ENCODE measurements around the gene ARMCX2.
"Not testable (repeated sequence)": the region's sequence is repeated elsewhere in the genome, so short reads cannot be mapped to it uniquely, and the experiment has no call there.

ARMCX2 gene

GRCh38 chrX:101659601-101660063 lies at the start of gene ARMCX2:
Gene ARMCX2 (minus strand): TSS chrX:101659850. CDS start chrX:101657588, 2,262 bp downstream.
- no peak for DNase-seq (ENCODE audit: low spot score)

GRCh38 chrX:101709384-101709783 lies 49.7 kb upstream of the ARMCX2 start:
- DNase-seq (ENCODE audit: low spot score), result no peak

GRCh38 chrX:101708163-101708562 lies 48.5 kb upstream of the ARMCX2 start:
- DNase-seq (ENCODE audit: low spot score), result no peak

GRCh38 chrX:101693476-101693875 lies 33.8 kb upstream of the ARMCX2 start:
- DNase-seq (ENCODE audit: low spot score), result no peak

- DNase-seq (ENCODE audit: low spot score), result no peak
Observed at GRCh38 chrX:101691835-101692234, 32.2 kb upstream of the ARMCX2 start.

GRCh38 chrX:101686574-101686973 lies 26.9 kb upstream of the ARMCX2 start:
- no peak for DNase-seq (ENCODE audit: low spot score)

GRCh38 chrX:101685923-101686322 lies 26.3 kb upstream of the ARMCX2 start:
- no peak for DNase-seq (ENCODE audit: low spot score)

- no peak for DNase-seq (ENCODE audit: low spot score)
Observed at GRCh38 chrX:101682723-101683122, 23.1 kb upstream of the ARMCX2 start.

- no peak for DNase-seq (ENCODE audit: low spot score)
Observed at GRCh38 chrX:101677028-101677427, 17.4 kb upstream of the ARMCX2 start.

GRCh38 chrX:101676571-101676970 lies 16.9 kb upstream of the ARMCX2 start:
- no peak for DNase-seq (ENCODE audit: low spot score)

- DNase-seq (ENCODE audit: low spot score), result no peak
Observed at GRCh38 chrX:101668143-101668542, 8.5 kb upstream of the ARMCX2 start.

GRCh38 chrX:101658661-101659491 lies 774 bp downstream of the ARMCX2 start:
- DNase-seq (ENCODE audit: low spot score), result peak; percentile 10

GRCh38 chrX:101657495-101657894 lies 2.2 kb downstream of the ARMCX2 start:
- DNase-seq (ENCODE audit: low spot score), result no peak

- no peak for DNase-seq (ENCODE audit: low spot score)
Observed at GRCh38 chrX:101656817-101657216, 2.8 kb downstream of the ARMCX2 start.

GRCh38 chrX:101655534-101655933 lies 4.1 kb downstream of the ARMCX2 start:
- no peak for DNase-seq (ENCODE audit: low spot score)

- DNase-seq (ENCODE audit: low spot score), result not testable (repeated sequence)
Observed at GRCh38 chrX:101647716-101648115, 11.9 kb downstream of the ARMCX2 start.

- no peak for DNase-seq (ENCODE audit: low spot score)
Observed at GRCh38 chrX:101642093-101642492, 17.6 kb downstream of the ARMCX2 start.

- DNase-seq (ENCODE audit: low spot score), result no peak
Observed at GRCh38 chrX:101639583-101639982, 20.1 kb downstream of the ARMCX2 start.

GRCh38 chrX:101619364-101619763 lies 40.3 kb downstream of the ARMCX2 start:
- no peak for DNase-seq (ENCODE audit: low spot score)

GRCh38 chrX:101617211-101618191 lies 42.1 kb downstream of the ARMCX2 start, which contains the start of gene ARMCX6:
Gene ARMCX6 (minus strand): TSS chrX:101618000. CDS start chrX:101616620, 1,380 bp downstream.
- DNase-seq (ENCODE audit: low spot score), result peak; percentile 49

GRCh38 chrX:101605728-101606127 lies 53.9 kb downstream of the ARMCX2 start:
- DNase-seq (ENCODE audit: low spot score), result no peak
